SK-MEL-5 (cell line): ENCODE results near the gene MISP3. TPM values are rescaled to one million over a fixed set of nuclear protein-coding genes. Genes with fewer than 3 reads are reported as not detected.
"Not testable (repeated sequence)": the region's sequence is repeated elsewhere in the genome, so short reads cannot be mapped to it uniquely, and the experiment has no call there.

ENCODE experiments used
- DNase-seq: peaks from one replicate; pipeline ENCODE4 v3.0.0-alpha.2; 2016; ENCODE audit warnings: low read depth, low spot score
- in situ Hi-C: cut with HindIII; loops from 2 replicates; pipeline ENCODE4 v1.10.0; 2016; ENCODE audit warnings: low sequenced_read_pairs, high pct_unique_total_duplicates, low pct_unique_long_range_greater_than_20kb
- total RNA-seq: library from RNA; depleted of rRNA; stranded (reverse); fragments of >200 nt; shearing (Covaris generic); gene quantifications from 2 replicates; pipeline ENCODE4 v1.2.3, GENCODE V29; 2014

The MISP3 gene
- total RNA-seq, 1 experiment from 2014 or later: 0.53 TPM

DNA sequence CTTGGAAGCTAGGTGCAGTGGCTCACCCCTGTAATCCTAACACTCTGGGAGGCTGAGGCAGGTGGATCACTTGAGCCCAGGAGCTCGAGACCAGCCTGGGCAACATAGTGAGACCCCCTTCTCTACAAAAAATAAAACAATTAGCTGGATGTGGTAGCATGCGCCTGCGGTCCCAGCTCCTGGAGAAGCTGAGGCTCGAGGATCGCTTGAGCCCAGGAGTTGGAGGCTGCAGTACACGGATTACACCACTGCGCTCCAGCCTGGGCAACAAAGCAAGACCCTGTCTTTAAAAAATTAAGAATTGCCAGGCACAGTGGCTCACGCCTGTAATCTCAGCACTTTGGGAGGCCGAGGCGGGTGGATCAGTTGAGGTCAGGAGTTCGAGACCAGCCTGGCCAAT, 21.6 kb upstream of the MISP3 start:
- in situ Hi-C loops, DNase-seq: not testable (repeated sequence)

- DNase-seq: no peak
- in situ Hi-C loops: no loop called here
These were observed 20.6 kb upstream of the MISP3 start for GRCh38 chr19:14051980-14052379.

DNA sequence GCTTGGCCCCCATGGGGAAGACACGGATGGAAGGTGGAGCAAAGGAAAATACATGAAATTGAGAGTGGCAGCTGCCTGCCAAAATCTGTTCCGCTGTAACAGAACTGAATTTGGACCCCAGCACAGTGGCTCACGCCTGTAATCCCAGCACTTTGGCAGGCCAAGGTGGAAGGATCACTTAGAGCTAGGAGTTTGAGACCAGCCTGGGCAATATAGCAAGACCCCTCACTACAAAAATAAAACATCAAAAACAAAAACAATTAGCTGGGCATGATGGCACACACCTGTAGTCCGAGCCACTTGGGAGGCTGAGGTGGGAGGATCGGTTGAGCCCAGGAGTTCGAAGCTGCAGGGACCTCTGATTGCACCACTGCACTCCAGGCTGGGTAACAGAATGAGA, 20.1 kb upstream of the MISP3 start:
- in situ Hi-C loops: no loop called here
- DNase-seq: no peak

DNA sequence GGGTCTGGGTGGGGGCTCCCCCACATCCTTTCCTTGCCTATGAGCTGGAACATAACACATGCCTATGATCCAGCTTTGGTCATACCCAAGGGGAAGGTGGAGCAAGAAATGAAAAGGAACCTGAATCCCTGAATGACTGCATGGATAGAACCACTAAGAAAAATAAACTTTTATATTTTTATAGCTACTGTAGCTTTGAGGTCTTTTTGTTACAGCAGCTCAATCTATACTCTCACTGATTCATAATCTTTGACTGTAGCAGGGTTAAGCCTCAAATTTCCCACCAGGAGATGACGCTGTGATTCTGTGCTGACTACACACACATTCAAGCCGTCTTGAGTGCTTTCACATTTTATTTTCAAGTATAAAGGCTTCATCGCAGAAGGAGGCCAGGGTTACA, 19.6 kb upstream of the MISP3 start:
- in situ Hi-C loops: no loop called here
- no peak for DNase-seq

DNA sequence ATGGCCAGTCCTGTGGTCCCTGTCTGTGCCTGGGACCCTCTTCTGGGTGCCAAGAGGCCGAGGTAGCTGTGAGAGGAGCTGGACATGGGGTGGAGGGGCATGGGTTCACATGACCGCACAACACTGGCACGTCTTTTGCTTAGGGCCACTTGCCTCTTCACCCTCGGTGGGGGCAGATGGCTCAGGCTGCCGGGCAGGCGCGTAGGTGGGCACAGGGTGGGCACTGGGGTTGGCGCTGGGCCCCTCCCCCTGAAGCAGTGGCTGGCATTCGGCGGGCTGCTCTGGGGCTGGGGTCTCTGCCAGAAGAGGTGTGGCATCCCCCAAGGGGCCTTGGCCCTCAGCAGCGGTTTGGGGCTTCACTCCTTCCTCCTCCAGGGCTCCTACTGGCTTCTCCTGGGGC, 19.1 kb upstream of the MISP3 start:
- in situ Hi-C loops: no loop called here
- no peak for DNase-seq

DNA sequence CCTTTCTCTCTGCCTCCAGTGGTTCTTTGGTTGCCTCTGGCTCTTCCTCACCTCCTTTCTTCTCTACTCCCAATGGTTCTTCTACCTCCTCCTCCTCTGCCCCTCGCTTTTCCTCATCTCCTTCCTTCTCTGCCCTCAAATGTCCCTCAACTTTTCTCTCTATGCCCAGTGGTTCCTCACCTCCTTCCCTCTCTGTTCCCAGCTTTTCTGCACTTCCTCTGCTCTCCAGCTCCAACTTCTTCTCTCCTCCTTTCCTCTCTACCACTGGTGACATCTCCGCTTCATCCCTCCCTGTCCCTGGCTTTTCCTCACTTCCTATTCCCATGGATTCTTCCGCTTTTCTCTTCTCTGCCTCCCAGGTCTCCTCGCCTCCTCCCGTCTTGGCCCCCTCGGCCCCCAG, 18.5 kb upstream of the MISP3 start:
- in situ Hi-C loops: no loop called here
- no peak for DNase-seq

- DNase-seq: no peak
- in situ Hi-C loops: no loop called here
These were observed 17.9 kb upstream of the MISP3 start for GRCh38 chr19:14054721-14055120.

- DNase-seq: no peak
- in situ Hi-C loops: no loop called here
These were observed 17.2 kb upstream of the MISP3 start for GRCh38 chr19:14055396-14055795.

DNA sequence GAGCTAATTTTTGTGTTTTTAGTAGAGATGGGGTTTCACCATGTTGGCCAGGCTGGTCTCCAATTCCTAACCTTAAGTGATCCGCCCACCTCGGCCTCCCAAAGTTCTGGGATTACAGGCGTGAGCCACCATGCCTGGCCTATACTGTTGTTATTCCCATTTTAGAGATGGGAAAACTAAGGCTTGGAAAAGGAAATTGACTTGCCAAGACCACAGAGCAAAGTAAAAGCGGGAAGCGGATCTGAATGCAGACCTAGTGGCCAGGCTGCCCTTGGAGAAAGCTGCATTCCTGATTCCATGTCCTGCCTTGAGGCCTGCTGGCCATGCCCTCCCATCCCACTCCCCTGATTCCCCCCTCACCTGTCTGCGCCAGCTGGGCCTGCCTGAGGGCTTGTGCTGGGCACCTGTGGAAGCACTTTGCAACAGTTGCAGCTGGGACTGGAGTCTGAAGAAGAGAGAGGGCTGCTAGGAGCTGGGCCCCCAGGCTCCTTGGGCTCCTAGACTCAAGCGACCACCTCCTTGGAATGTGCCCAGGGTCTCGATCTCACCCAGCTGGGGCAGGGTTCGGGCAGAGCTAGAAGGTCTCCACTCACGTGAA, 16.4 kb upstream of the MISP3 start:
- no peak for DNase-seq
- in situ Hi-C loops: no loop called here

DNA sequence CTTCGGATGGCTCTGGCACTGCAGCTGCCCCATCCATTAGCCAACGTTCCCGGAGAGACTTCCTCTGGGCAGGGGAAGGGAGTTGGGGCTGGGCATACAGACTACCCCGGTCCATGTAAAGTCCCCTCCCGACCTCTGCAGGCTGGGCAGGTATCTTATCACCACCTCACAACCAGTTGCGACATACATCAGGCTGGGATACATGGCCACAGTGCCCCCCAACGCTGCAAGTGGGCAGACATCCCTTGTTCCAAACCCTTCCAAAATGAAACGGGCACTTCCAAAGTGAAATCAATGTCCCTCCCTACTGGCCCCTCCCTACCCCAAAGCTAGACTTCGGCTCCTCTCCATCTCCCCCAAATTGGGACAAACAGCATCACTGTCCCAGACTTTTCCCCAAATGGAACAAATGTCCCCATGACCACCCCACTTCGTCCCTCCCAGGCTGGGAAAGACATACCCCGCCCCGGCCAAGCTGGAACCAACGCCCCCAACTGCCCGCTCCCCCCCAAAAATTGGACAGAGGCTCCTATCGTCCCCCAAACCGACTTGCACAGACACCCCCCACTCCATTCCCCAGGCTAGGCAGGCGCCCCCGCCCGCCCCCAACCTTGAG, 15.7 kb upstream of the MISP3 start:
- in situ Hi-C loops: no loop called here

DNA sequence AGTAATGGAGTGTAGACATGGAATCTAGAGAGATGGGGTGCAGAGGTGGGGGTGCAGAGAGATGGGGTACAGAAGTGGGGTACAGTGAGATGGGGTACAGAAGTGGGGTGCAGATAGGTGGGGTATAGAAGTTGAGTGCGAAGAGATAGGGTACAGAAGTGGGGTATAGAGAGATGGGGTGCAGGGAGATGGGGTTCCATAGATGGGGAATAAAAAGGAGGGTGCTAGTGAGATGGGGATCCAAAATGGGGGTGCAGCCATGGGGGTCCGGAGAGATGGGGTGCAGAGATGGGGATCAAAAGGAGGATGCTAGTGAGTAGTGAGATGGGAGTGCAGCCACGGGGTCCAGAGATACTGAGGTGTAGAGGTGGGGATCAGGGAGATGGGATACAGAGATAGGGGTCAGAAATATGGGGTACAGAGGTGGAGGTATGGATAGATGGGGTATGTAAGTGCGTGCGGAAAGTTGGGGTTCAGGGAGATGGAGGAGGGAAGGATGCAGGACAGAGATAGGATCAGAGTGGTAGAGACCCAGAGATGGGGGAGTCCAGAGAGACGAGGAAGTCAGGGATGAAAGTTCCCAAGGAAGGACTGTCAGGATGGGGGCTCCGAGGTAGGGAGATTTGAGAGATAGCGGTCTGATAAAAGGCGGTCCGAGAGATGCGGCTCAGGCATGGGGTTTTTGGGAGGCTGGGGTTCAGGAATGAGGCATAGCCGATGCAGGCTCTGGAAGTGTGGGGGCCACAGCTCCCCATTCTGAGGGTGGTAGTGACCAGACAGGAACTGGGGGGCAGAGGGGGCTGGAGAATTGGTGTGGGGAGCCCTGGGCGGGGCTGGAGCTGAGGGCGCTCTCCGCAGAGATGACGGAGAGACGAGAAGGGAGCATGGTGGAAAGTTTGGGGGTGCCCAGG, 14.1 kb upstream of the MISP3 start:
- no peak for DNase-seq
- in situ Hi-C loops: no loop called here

More for the DNA sequence above, 15.7 kb upstream of the MISP3 start:
- no peak for DNase-seq

GRCh38 chr19:14059093-14059480, 13.5 kb upstream of the MISP3 start:
- in situ Hi-C loops: no loop called here
- no peak for DNase-seq

GRCh38 chr19:14059652-14060155, 12.9 kb upstream of the MISP3 start:
- no peak for DNase-seq
- in situ Hi-C loops: no loop called here

DNA sequence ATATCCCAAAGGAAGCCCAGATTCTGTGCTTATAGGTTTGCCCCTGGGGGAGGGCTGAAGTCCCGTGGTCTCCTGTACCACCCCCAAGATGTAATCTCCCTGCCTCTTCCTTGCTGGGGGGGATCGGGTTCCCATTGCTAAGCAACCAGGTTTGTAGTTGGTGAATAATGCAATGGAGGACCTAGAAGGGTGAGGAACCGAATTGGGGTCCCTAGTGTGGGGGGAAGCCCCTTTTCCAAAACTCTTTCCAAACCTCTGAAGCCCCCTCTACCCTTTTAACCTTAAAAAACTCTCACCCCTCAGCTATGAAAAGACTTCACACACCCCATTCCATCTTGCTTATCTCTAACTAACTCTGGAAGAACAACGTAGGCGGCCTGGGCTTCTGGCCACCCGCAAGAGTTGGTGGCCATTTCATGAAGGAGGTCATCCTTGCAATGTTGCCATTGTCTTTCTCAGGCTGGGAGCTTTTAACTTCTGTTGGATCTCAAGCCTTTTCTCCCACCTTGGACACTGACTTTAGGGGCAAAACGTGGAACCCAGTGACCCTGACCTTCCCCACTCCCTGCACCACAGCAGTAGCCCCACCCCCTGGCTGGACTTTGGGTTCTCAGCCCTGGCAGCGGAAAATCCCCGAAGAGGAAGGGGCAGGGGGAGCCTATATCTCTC, 11.4 kb upstream of the MISP3 start:
- no peak for DNase-seq
- in situ Hi-C loops: no loop called here

GRCh38 chr19:14061751-14062557, 10.6 kb upstream of the MISP3 start, which contains the start of gene PALM3:
Gene PALM3, minus strand, starts transcription at chr19:14062076. Its CDS starts 96 bp downstream, at chr19:14061980.
- in situ Hi-C loops: no loop called here
- no peak for DNase-seq

DNA sequence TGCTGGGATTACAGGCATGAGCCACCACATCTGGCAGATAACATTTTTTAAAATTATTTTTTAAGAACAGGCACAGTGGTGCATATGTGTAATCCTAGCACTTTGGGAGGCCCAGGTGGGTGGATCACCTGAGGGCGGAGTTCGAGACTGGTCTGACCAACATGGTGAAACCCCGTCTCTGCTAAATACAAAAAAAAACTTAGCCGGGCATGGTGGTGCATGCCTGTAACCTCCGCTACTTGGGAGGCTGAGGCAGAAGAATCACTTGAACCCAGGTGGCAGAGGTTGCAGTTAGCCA, 10.1 kb upstream of the MISP3 start:
- DNase-seq: no peak
- in situ Hi-C loops: no loop called here

GRCh38 chr19:14063105-14063504, 9.5 kb upstream of the MISP3 start:
- no peak for DNase-seq
- in situ Hi-C loops: no loop called here
